Measurements from ENCODE around the gene TMEM266.
A peak's percentile ranks its signal among the peaks of the same experiment; 100 is the strongest.

The TMEM266 gene

GRCh38 chr15:76185716-76186115, 125.9 kb downstream of the TMEM266 start:
- no peak for DNase-seq

- no peak for DNase-seq
Measured at GRCh38 chr15:76187163-76187562, 127.4 kb downstream of the TMEM266 start.

GRCh38 chr15:76189106-76189505, 129.3 kb downstream of the TMEM266 start:
- DNase-seq = no peak

- no peak for DNase-seq
Measured at GRCh38 chr15:76190070-76190564, 130.3 kb downstream of the TMEM266 start.

GRCh38 chr15:76190751-76191538, 131.2 kb downstream of the TMEM266 start:
- DNase-seq = peak; percentile 78

GRCh38 chr15:76191539-76192244, 131.9 kb downstream of the TMEM266 start:
- DNase-seq = no peak

GRCh38 chr15:76192715-76193114, 132.9 kb downstream of the TMEM266 start:
- DNase-seq = no peak

- DNase-seq = no peak
Measured at GRCh38 chr15:76193934-76194333, 134.1 kb downstream of the TMEM266 start.

- DNase-seq = no peak
Measured at GRCh38 chr15:76195506-76196268, 135.9 kb downstream of the TMEM266 start.

GRCh38 chr15:76196269-76197231, 136.8 kb downstream of the TMEM266 start:
- DNase-seq = peak; percentile 63

- DNase-seq = no peak
Measured at GRCh38 chr15:76197703-76198455, 138.1 kb downstream of the TMEM266 start.

- no peak for DNase-seq
Measured at GRCh38 chr15:76198456-76199105, 138.8 kb downstream of the TMEM266 start.

- no peak for DNase-seq
Measured at GRCh38 chr15:76199106-76200082, 139.6 kb downstream of the TMEM266 start.

- DNase-seq = no peak
Measured at GRCh38 chr15:76200083-76200465, 140.3 kb downstream of the TMEM266 start.

GRCh38 chr15:76200641-76201105, 140.9 kb downstream of the TMEM266 start:
- peak; percentile 31 for DNase-seq

- no peak for DNase-seq
Measured at GRCh38 chr15:76201536-76202255, 141.9 kb downstream of the TMEM266 start.

GRCh38 chr15:76203346-76204108, 143.7 kb downstream of the TMEM266 start:
- DNase-seq = peak; percentile 12

Data from right hindlimb (tissue), 1 donor.